Liver (tissue), 9 donors: ENCODE results near the gene ABCG8. TPM values are rescaled to one million over a fixed set of nuclear protein-coding genes. Genes with fewer than 3 reads are reported as not detected.

Experiments used
- DNase-seq: peaks from one replicate; pipeline ENCODE4 v3.0.0-alpha.2; 2017; ENCODE audit warnings: low spot score
- H3K27ac ChIP-seq, 2 donors: one replicate each; pipeline ENCODE4 v1.7.0; 2013; ENCODE audit warnings: inconsistent platforms in 2 of 2, low read length in 2 of 2, control low read depth in 1 of 2, low read depth in 1 of 2, mild to moderate bottlenecking in 1 of 2
- H3K27me3 ChIP-seq, 4 donors: one replicate each; pipeline versions ENCODE4 v1.6.1 to v1.7.0; 2013; ENCODE audit warnings: low read length in 3 of 4, inconsistent platforms in 1 of 4, mild to moderate bottlenecking in 1 of 4, moderate library complexity in 1 of 4; ENCODE audit not compliant: control insufficient read depth in 4 of 4, insufficient read depth in 4 of 4
- H3K36me3 ChIP-seq, 4 donors: one replicate each; pipeline versions ENCODE4 v1.6.1 to v1.7.0; 2013; ENCODE audit warnings: low read length in 3 of 4, mild to moderate bottlenecking in 3 of 4, low read depth in 1 of 4, moderate library complexity in 1 of 4; ENCODE audit not compliant: control insufficient read depth in 4 of 4, insufficient read depth in 3 of 4
- H3K4me1 ChIP-seq, 4 donors: one replicate each; pipeline versions ENCODE4 v1.6.1 to v1.7.0; 2013; ENCODE audit warnings: low read length in 3 of 4, mild to moderate bottlenecking in 3 of 4, moderate library complexity in 1 of 4; ENCODE audit not compliant: control insufficient read depth in 4 of 4, insufficient read depth in 4 of 4
- H3K4me3 ChIP-seq, 3 donors: one replicate each; pipeline versions ENCODE4 v1.6.1 to v1.7.0; 2013; ENCODE audit warnings: low read length in 3 of 3, control low read depth in 1 of 3, low read depth in 1 of 3, mild to moderate bottlenecking in 1 of 3
- H3K9ac ChIP-seq, 2 donors: one replicate each; pipeline ENCODE4 v1.7.0; 2013; ENCODE audit warnings: low read length in 2 of 2, mild to moderate bottlenecking in 2 of 2, moderate library complexity in 2 of 2, control low read depth in 1 of 2, low read depth in 1 of 2
- H3K9me3 ChIP-seq, 4 donors: one replicate each; pipeline versions ENCODE4 v1.6.1 to v1.7.0; 2013; ENCODE audit warnings: low read length in 3 of 4; ENCODE audit not compliant: control insufficient read depth in 4 of 4
- CTCF ChIP-seq: fragments of 150-350 bp; IDR thresholded peaks from 2 replicates; pipeline ENCODE4 v1.5.1; 2017; ENCODE audit warnings: improper control_type of control experiment, low read depth, low read length; ENCODE audit not compliant: missing input control
- EGR1 ChIP-seq, 2 donors: IDR thresholded peaks; 2 replicates each; pipeline ENCODE4 v1.6.1; 2016 to 2018; ENCODE audit warnings: antibody characterized with exemption in 2 of 2, low read depth in 2 of 2
- FOXA1 ChIP-seq: IDR thresholded peaks from 2 replicates; pipeline ENCODE4 v1.6.1; 2016; ENCODE audit warnings: antibody characterized with exemption
- FOXA2 ChIP-seq: IDR thresholded peaks from 2 replicates; pipeline ENCODE4 v1.6.1; 2016; ENCODE audit warnings: antibody characterized with exemption
- GABPA ChIP-seq, 2 donors: IDR thresholded peaks in 1 of 2; conservative IDR thresholded peaks in 1 of 2; 2 replicates each; pipeline ENCODE4 v1.6.1; 2016; ENCODE audit warnings: antibody characterized with exemption in 2 of 2, mild to moderate bottlenecking in 1 of 2, moderate library complexity in 1 of 2
- HNF4A ChIP-seq, 2 donors: conservative IDR thresholded peaks; 2 replicates each; pipeline ENCODE4 v1.6.1; 2016; ENCODE audit warnings: antibody characterized with exemption in 2 of 2, mild to moderate bottlenecking in 2 of 2
- HNF4G ChIP-seq: IDR thresholded peaks from 2 replicates; pipeline ENCODE4 v1.6.1; 2016; ENCODE audit warnings: antibody characterized with exemption
- JUND ChIP-seq, 2 donors: IDR thresholded peaks; 2 replicates each; pipeline ENCODE4 v1.6.1; 2016; ENCODE audit warnings: antibody characterized with exemption in 2 of 2
- NR2F2 ChIP-seq: IDR thresholded peaks from 2 replicates; pipeline ENCODE4 v1.6.1; 2016; ENCODE audit warnings: antibody characterized with exemption
- RAD21 ChIP-seq, 2 donors: IDR thresholded peaks; 2 replicates each; pipeline ENCODE4 v1.6.1; 2016; ENCODE audit warnings: antibody characterized with exemption in 2 of 2, mild to moderate bottlenecking in 2 of 2
- RXRA ChIP-seq, 2 donors: IDR thresholded peaks; 2 replicates each; pipeline ENCODE4 v1.6.1; 2017 to 2018; ENCODE audit warnings: antibody characterized with exemption in 2 of 2, mild to moderate bottlenecking in 1 of 2
- SP1 ChIP-seq: IDR thresholded peaks from 2 replicates; pipeline ENCODE4 v1.6.1; 2018; ENCODE audit warnings: antibody characterized with exemption, mild to moderate bottlenecking
- TAF1 ChIP-seq: conservative IDR thresholded peaks from 2 replicates; pipeline ENCODE4 v1.6.1; 2016; ENCODE audit warnings: antibody characterized with exemption, mild to moderate bottlenecking
- YY1 ChIP-seq: IDR thresholded peaks from 2 replicates; pipeline ENCODE4 v1.6.1; 2016; ENCODE audit warnings: antibody characterized with exemption, mild to moderate bottlenecking
- ZBTB33 ChIP-seq: IDR thresholded peaks from 2 replicates; pipeline ENCODE4 v1.6.1; 2016; ENCODE audit warnings: antibody characterized with exemption
- WGBS: extraction: QIAGEN DNeasy Blood & Tissue Kit; methylation state at CpG from one replicate; pipeline ENCODE4 v1.1.7; 2013; 5-methylcytosine and 5-hydroxymethylcytosine counted together
- polyA plus RNA-seq, 2 donors: library from polyadenylated mRNA; stranded (reverse) in 1 of 2; unstranded in 1 of 2; fragments of 200-250 nt in 1 of 2; fragments of >200 nt in 1 of 2; fragmentation: Nextera tagmentation in 1 of 2; extraction: Ambion mirVana in 1 of 2; gene quantifications; one replicate each; pipeline versions ENCODE4 v1.2.1 to v1.2.3, GENCODE V29; 2013 to 2015
- total RNA-seq, 2 donors: library from RNA; depleted of rRNA; stranded (reverse); fragments of >200 nt; gene quantifications; one replicate each; pipeline ENCODE4 v1.2.3, GENCODE V29; 2014
- TF ChIP-seq, protein P1 (sequence below): IDR thresholded peaks from 2 replicates; pipeline ENCODE4 v1.6.1; 2016; ENCODE audit warnings: antibody characterized with exemption
- TF ChIP-seq, protein P2 (sequence below): IDR thresholded peaks from 2 replicates; pipeline ENCODE4 v1.6.1; 2016; ENCODE audit warnings: antibody characterized with exemption, mild to moderate bottlenecking
- TF ChIP-seq, protein P3 (sequence below): IDR thresholded peaks from 2 replicates; pipeline ENCODE4 v1.6.1; 2016; ENCODE audit warnings: antibody characterized with exemption
- donor health status: healthy.
- donor health status: healthy.
- donor health status: healthy.
- donor health status: healthy.
- donor health status: healthy.

ABCG8 gene
- total and polyA plus RNA-seq, 4 donors, result 16.8 to 81.2 (median 37.5) TPM

GRCh38 chr2:43824951-43825493 lies 13.7 kb upstream of the ABCG8 start:
- WGBS, result 41% methylated on average over 12 of the region's 12 CpGs
- peak overlapping the region; percentile 13 to 60 for H3K27ac ChIP-seq
- peaks cover 0 to 28% (median 17%) of the 10 kb centered on the region in 4 donors for H3K36me3 ChIP-seq
- no peaks in the 10 kb centered on the region for H3K9me3 ChIP-seq
- DNase-seq, result no peak
- H3K27me3 ChIP-seq, result no peaks in the 10 kb centered on the region
- no peak overlapping the region for H3K4me3 ChIP-seq
- H3K4me1 ChIP-seq, result peaks cover 7 to 64% (median 51%) of the 10 kb centered on the region in 4 donors
- H3K9ac ChIP-seq, result no peak overlapping the region
- TF ChIP-seq TAF1 (no peak), RXRA (IDR thresholded peaks at IDR 0.05) (peak; percentile 50 to 79), HNF4A (conservative IDR thresholded peaks at IDR 0.05) (peak; percentile 58 to 65), NR2F2 (no peak), HNF4G (no peak), FOXA1 (no peak), GABPA (IDR thresholded peaks at IDR 0.05 in 1 of 2, conservative IDR thresholded peaks at IDR 0.05 in 1 of 2) (no peak), CTCF (no peak), ZBTB33 (no peak), SP1 (peak; percentile 41), EGR1 (IDR thresholded peaks at IDR 0.05; ENCODE audit: low read depth in 2 of 2) (no peak), YY1 (no peak), FOXA2 (peak; percentile 4), JUND (IDR thresholded peaks at IDR 0.05) (peak in 1 of 2 donors; percentile 40), RAD21 (IDR thresholded peaks at IDR 0.05) (peak in 1 of 2 donors; percentile 20)
- TF ChIP-seq, protein P1, sequence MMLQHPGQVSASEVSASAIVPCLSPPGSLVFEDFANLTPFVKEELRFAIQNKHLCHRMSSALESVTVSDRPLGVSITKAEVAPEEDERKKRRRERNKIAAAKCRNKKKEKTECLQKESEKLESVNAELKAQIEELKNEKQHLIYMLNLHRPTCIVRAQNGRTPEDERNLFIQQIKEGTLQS, result no peak
- TF ChIP-seq, protein P2, sequence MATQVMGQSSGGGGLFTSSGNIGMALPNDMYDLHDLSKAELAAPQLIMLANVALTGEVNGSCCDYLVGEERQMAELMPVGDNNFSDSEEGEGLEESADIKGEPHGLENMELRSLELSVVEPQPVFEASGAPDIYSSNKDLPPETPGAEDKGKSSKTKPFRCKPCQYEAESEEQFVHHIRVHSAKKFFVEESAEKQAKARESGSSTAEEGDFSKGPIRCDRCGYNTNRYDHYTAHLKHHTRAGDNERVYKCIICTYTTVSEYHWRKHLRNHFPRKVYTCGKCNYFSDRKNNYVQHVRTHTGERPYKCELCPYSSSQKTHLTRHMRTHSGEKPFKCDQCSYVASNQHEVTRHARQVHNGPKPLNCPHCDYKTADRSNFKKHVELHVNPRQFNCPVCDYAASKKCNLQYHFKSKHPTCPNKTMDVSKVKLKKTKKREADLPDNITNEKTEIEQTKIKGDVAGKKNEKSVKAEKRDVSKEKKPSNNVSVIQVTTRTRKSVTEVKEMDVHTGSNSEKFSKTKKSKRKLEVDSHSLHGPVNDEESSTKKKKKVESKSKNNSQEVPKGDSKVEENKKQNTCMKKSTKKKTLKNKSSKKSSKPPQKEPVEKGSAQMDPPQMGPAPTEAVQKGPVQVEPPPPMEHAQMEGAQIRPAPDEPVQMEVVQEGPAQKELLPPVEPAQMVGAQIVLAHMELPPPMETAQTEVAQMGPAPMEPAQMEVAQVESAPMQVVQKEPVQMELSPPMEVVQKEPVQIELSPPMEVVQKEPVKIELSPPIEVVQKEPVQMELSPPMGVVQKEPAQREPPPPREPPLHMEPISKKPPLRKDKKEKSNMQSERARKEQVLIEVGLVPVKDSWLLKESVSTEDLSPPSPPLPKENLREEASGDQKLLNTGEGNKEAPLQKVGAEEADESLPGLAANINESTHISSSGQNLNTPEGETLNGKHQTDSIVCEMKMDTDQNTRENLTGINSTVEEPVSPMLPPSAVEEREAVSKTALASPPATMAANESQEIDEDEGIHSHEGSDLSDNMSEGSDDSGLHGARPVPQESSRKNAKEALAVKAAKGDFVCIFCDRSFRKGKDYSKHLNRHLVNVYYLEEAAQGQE, result no peak
- TF ChIP-seq, protein P3, sequence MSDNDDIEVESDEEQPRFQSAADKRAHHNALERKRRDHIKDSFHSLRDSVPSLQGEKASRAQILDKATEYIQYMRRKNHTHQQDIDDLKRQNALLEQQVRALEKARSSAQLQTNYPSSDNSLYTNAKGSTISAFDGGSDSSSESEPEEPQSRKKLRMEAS, result no peak
